WTC11 (cell line): Measurements from ENCODE around the gene OSBPL5.

Experiments used
- ETV6 ChIP-seq: sonication (generic); formaldehyde crosslinking; IDR thresholded peaks from 2 replicates; pipeline ENCODE4 v1.8.1; 2022; ENCODE audit warnings: mild to moderate bottlenecking, missing genetic modification reagents
- NFATC4 ChIP-seq: fragments of 250-450 bp; sonication (Bioruptor Pico); IDR thresholded peaks from 2 replicates; pipeline ENCODE4 v1.9.0; 2021; ENCODE audit warnings: mild to moderate bottlenecking
- TP53 ChIP-seq: sonication (generic); formaldehyde crosslinking; IDR thresholded peaks from 2 replicates; pipeline ENCODE4 v1.8.1; 2023; ENCODE audit warnings: mild to moderate bottlenecking, missing genetic modification reagents
- TF ChIP-seq, protein P1 (sequence below): fragments of 200-600 bp; IDR thresholded peaks from 2 replicates; pipeline ENCODE4 v1.8.0; 2022; ENCODE audit warnings: antibody characterized with exemption
- TF ChIP-seq, protein P2 (sequence below): sonication (generic); formaldehyde crosslinking; IDR thresholded peaks from 2 replicates; pipeline ENCODE4 v1.8.1; 2022; ENCODE audit warnings: low read depth, mild to moderate bottlenecking, moderate library complexity, missing genetic modification reagents, borderline replicate concordance

DNA sequence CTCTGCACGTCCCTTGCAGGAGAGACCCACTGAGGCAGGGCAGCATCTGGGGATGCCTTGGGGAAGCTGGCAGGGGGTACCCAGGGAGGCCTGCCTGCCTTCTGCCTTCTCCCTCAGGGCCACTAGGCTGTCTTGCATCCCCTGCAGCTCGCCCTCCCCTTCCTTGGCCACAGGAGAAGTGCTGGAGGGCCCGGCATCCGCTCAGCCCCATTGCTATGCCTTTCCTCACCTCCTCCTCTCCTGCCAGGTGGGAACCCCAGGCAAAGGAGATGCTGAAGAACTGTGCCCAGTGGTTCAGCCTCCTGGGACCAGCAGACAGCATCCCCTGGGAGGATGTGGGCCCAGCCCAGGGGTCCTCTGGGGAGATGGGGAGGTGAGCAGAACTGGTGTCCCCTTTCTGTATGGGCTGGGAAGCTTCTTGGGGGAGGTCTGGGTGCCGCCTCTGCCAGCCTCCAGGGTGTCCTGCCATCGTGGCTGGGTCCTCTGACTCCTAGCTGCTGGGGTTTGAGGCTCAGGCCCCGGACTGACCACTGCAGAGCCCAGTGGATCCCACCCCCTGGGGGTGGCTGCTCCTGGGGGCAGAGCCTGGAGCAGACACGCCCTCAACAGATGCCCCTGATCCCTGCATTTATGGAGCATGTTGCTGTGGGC is 32.9 kb upstream of the OSBPL5 start:
- TF ChIP-seq ETV6 (no peak), TP53 (no peak), NFATC4 (no peak)
- TF ChIP-seq, protein P1, sequence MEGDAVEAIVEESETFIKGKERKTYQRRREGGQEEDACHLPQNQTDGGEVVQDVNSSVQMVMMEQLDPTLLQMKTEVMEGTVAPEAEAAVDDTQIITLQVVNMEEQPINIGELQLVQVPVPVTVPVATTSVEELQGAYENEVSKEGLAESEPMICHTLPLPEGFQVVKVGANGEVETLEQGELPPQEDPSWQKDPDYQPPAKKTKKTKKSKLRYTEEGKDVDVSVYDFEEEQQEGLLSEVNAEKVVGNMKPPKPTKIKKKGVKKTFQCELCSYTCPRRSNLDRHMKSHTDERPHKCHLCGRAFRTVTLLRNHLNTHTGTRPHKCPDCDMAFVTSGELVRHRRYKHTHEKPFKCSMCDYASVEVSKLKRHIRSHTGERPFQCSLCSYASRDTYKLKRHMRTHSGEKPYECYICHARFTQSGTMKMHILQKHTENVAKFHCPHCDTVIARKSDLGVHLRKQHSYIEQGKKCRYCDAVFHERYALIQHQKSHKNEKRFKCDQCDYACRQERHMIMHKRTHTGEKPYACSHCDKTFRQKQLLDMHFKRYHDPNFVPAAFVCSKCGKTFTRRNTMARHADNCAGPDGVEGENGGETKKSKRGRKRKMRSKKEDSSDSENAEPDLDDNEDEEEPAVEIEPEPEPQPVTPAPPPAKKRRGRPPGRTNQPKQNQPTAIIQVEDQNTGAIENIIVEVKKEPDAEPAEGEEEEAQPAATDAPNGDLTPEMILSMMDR: no peak
- TF ChIP-seq, protein P2, sequence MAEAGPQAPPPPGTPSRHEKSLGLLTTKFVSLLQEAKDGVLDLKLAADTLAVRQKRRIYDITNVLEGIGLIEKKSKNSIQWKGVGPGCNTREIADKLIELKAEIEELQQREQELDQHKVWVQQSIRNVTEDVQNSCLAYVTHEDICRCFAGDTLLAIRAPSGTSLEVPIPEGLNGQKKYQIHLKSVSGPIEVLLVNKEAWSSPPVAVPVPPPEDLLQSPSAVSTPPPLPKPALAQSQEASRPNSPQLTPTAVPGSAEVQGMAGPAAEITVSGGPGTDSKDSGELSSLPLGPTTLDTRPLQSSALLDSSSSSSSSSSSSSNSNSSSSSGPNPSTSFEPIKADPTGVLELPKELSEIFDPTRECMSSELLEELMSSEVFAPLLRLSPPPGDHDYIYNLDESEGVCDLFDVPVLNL (CRISPR knock-in tag): no peak
